Subcutaneous abdominal adipose tissue (tissue), 5 donors: ENCODE data around the gene MRPS25.
"Not testable (repeated sequence)": the region's sequence is repeated elsewhere in the genome, so short reads cannot be mapped to it uniquely, and the experiment has no call there.

Experiments
- H3K27ac ChIP-seq: one replicate; pipeline ENCODE4 v1.7.0; 2013; ENCODE audit warnings: low read depth, mild to moderate bottlenecking, inconsistent platforms, low read length, moderate library complexity
- H3K27me3 ChIP-seq, 5 donors: one replicate each; pipeline ENCODE4 v1.7.0; 2013; ENCODE audit warnings: low read length in 5 of 5, inconsistent platforms in 1 of 5; ENCODE audit not compliant: control insufficient read depth in 5 of 5, insufficient read depth in 4 of 5
- H3K36me3 ChIP-seq, 5 donors: one replicate each; pipeline ENCODE4 v1.7.0; 2013; ENCODE audit warnings: low read length in 5 of 5; ENCODE audit not compliant: control insufficient read depth in 5 of 5, insufficient read depth in 5 of 5
- H3K4me1 ChIP-seq, 5 donors: one replicate each; pipeline ENCODE4 v1.7.0; 2013; ENCODE audit warnings: low read length in 5 of 5, mild to moderate bottlenecking in 3 of 5, moderate library complexity in 1 of 5; ENCODE audit not compliant: control insufficient read depth in 5 of 5, insufficient read depth in 5 of 5
- H3K4me3 ChIP-seq, 5 donors: one replicate each; pipeline ENCODE4 v1.7.0; 2013; ENCODE audit warnings: low read length in 5 of 5, low read depth in 1 of 5
- H3K9ac ChIP-seq, 5 donors: one replicate each; pipeline ENCODE4 v1.7.0; 2013; ENCODE audit warnings: low read length in 5 of 5, mild to moderate bottlenecking in 4 of 5, moderate library complexity in 3 of 5
- H3K9me3 ChIP-seq, 5 donors: one replicate each; pipeline ENCODE4 v1.7.0; 2013; ENCODE audit warnings: low read length in 5 of 5; ENCODE audit not compliant: control insufficient read depth in 5 of 5
- donor health status: healthy.
- donor health status: healthy.
- donor health status: healthy.
- donor health status: healthy.
- donor health status: healthy.

MRPS25 gene

DNA sequence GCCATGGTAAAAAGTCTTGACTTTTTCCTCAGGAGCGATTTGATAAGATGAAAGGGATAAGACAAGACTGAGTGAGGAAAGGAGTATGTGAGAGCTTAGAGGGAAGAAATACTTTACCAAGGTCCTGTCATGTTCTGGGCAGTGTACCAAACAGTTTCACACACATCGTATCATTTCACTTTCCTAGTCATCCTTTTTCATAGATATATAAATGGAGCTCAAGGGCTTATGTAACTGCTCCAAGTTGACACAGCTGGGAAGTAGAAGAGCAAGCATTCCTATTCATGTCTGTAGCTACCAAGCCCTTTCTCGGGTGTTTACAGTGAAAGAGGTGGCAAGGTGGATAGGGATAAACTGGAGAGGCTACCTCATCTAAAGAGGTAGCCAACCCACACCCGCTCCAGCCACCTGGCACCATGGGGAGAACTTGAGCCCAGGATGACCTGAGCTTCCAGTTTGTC, 57.4 kb downstream of the MRPS25 start:
- no peak overlapping the region for H3K27ac ChIP-seq
- H3K4me3 ChIP-seq: no peak overlapping the region

DNA sequence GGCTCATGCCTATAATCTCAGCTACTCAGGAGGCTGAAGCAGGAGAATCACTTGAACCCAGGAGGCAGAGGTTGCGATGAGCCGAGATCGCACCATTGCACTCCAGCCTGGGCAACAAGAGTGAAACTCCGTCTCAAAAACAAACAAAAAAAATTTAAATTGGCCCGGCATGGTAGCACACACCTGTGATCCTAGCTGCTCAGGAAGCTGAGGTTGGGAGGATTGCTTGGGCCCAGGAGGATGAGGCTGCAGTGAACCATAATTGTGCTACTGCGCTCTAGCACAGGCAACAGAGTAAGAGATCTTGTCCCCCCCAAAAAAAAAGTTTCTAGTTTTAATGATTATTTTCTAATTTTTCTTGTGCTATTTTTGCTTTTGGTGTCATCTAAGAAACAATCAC, 65.9 kb downstream of the MRPS25 start:
- not testable (repeated sequence) for H3K27me3 ChIP-seq, H3K9ac ChIP-seq, H3K36me3 ChIP-seq, H3K27ac ChIP-seq, H3K9me3 ChIP-seq, H3K4me1 ChIP-seq, H3K4me3 ChIP-seq

More for the DNA sequence above, 57.4 kb downstream of the MRPS25 start:
- peaks cover 13 to 38% (median 17%) of the 10 kb centered on the region in 5 donors for H3K36me3 ChIP-seq
- no peaks in the 10 kb centered on the region for H3K9me3 ChIP-seq
- H3K27me3 ChIP-seq: no peaks in the 10 kb centered on the region
- H3K9ac ChIP-seq: no peak overlapping the region
- H3K4me1 ChIP-seq: no peaks in the 10 kb centered on the region
